Measurements from ENCODE around the gene PTPN3.

The PTPN3 gene

GRCh38 chr9:109336409-109336808 lies 161.7 kb downstream of the PTPN3 start:
- DNase-seq (ENCODE audit: low spot score) = no peak

GRCh38 chr9:109335929-109336328 lies 162.2 kb downstream of the PTPN3 start:
- DNase-seq (ENCODE audit: low spot score) = no peak

- DNase-seq (ENCODE audit: low spot score) = no peak
Observed at GRCh38 chr9:109335121-109335520, 163.0 kb downstream of the PTPN3 start.

DNA sequence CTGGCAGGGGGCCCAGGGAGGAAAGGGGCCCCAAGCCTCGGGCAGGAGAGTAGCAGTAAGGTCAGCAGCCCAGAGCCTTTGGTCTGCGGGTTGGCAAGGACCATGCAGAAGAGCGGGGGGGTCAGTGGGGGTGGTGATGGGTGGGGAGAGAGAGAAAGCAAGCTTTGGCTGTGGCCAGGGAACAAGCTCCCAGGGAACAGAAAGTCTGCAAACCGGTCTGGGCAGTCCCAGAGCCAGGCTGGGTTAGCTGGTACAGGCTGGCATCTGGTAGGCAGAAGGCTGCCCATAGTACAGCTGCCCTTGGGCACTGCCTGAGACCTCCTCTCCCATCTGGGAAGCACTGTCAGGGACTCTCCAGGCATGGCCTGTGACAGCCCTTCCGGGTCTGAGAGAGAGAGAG lies 166.8 kb downstream of the PTPN3 start:
- peak; percentile 63 for DNase-seq (ENCODE audit: low spot score)

- no peak for DNase-seq (ENCODE audit: low spot score)
Observed at GRCh38 chr9:109329638-109330258, 168.4 kb downstream of the PTPN3 start.

- peak; percentile 91 for DNase-seq (ENCODE audit: low spot score)
Observed at GRCh38 chr9:109328978-109329637, 169.0 kb downstream of the PTPN3 start.

Measured in AG20443 (cell line).